Sigmoid colon (tissue), 4 donors: ENCODE data around the gene CACNA1C.

ENCODE experiments used
- EP300 ChIP-seq, 4 donors: sonication (generic); formaldehyde crosslinking; IDR thresholded peaks; one replicate each; pipeline ENCODE4 v1.6.1; 2017; ENCODE audit warnings: antibody characterized with exemption in 4 of 4
- POLR2A ChIP-seq, 2 donors: fragments of 450-650 bp; IDR thresholded peaks; one replicate each; pipeline ENCODE4 v1.6.1; 2016; ENCODE audit warnings: antibody characterized with exemption in 2 of 2, mild to moderate bottlenecking in 2 of 2, moderate library complexity in 2 of 2
- POLR2AphosphoS5 ChIP-seq, 4 donors: sonication (generic); formaldehyde crosslinking; IDR thresholded peaks; one replicate each; pipeline ENCODE4 v1.6.1; 2017; ENCODE audit warnings: antibody characterized with exemption in 4 of 4
- TF ChIP-seq, protein P1 (sequence below), 4 experiments: fragments of 450-650 bp in 3 of 4; fragments of 200-600 bp in 1 of 4; IDR thresholded peaks; one replicate each; pipeline ENCODE4 v1.5.1; 2016 to 2019; ENCODE audit warnings: antibody characterized with exemption in 4 of 4, mild to moderate bottlenecking in 3 of 4, moderate library complexity in 2 of 4

GRCh38 chr12:2288875-2289274, 236.1 kb downstream of the CACNA1C start:
- TF ChIP-seq, protein P1, sequence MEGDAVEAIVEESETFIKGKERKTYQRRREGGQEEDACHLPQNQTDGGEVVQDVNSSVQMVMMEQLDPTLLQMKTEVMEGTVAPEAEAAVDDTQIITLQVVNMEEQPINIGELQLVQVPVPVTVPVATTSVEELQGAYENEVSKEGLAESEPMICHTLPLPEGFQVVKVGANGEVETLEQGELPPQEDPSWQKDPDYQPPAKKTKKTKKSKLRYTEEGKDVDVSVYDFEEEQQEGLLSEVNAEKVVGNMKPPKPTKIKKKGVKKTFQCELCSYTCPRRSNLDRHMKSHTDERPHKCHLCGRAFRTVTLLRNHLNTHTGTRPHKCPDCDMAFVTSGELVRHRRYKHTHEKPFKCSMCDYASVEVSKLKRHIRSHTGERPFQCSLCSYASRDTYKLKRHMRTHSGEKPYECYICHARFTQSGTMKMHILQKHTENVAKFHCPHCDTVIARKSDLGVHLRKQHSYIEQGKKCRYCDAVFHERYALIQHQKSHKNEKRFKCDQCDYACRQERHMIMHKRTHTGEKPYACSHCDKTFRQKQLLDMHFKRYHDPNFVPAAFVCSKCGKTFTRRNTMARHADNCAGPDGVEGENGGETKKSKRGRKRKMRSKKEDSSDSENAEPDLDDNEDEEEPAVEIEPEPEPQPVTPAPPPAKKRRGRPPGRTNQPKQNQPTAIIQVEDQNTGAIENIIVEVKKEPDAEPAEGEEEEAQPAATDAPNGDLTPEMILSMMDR (IDR thresholded peaks at IDR 0.05), result no peak
- no peak for TF ChIP-seq POLR2A (IDR thresholded peaks at IDR 0.05)
- TF ChIP-seq EP300 (IDR thresholded peaks at IDR 0.05), result no peak
- TF ChIP-seq POLR2AphosphoS5 (IDR thresholded peaks at IDR 0.05), result no peak
